Measurements from ENCODE around the gene ALOX15B. TPM values are rescaled to one million over a fixed set of nuclear protein-coding genes. Genes with fewer than 3 reads are reported as not detected.
A peak's percentile ranks its signal among the peaks of the same experiment; 100 is the strongest.

The ALOX15B gene
- total RNA-seq, 1 donor from 2014 or later: not detected

- H3K36me3 Mint-ChIP-seq (ENCODE audit: low read depth): no peaks in the 10 kb centered on the region
- H3K27ac Mint-ChIP-seq: no peak overlapping the region
- TF ChIP-seq CTCF (IDR thresholded peaks at IDR 0.05): no peak
- ChIA-PET POLR2A (no interaction called here), CTCF (interaction anchor here (0.9 kb wide), 1 partner anchor 63 kb away, joined by 4 read pairs; no protein-coding TSS in a partner anchor)
- H3K4me3 Mint-ChIP-seq: no peak overlapping the region
- H3K9me3 Mint-ChIP-seq: no peaks in the 10 kb centered on the region
- ATAC-seq (ENCODE audit: low read depth) (no peak), DNase-seq (no peak)
- H3K4me1 Mint-ChIP-seq: peaks cover 11% of the 10 kb centered on the region
- H3K27me3 Mint-ChIP-seq: peaks cover 8% of the 10 kb centered on the region
- intact Hi-C loops (cut with micrococcal nuclease): loop anchor here (5.0 kb wide), 1 partner anchor 48 kb away; no protein-coding TSS in a partner anchor
Observed at GRCh38 chr17:7993972-7994589, 44.8 kb upstream of the ALOX15B start.

- intact Hi-C loops (cut with micrococcal nuclease): no loop called here
- Mint-ChIP-seq H3K4me1 (peaks cover 2% of the 10 kb centered on the region), H3K9me3 (no peaks in the 10 kb centered on the region), H3K36me3 (ENCODE audit: low read depth) (no peaks in the 10 kb centered on the region), H3K4me3 (no peak overlapping the region), H3K27me3 (peaks cover 8% of the 10 kb centered on the region), H3K27ac (no peak overlapping the region)
- no peak for TF ChIP-seq CTCF (IDR thresholded peaks at IDR 0.05)
- POLR2A ChIA-PET: no interaction called here
- no peak for DNase-seq
- CTCF ChIA-PET: no interaction called here
- ATAC-seq (ENCODE audit: low read depth): no peak
Observed at GRCh38 chr17:7995724-7996123, 43.1 kb upstream of the ALOX15B start.

GRCh38 chr17:7997186-7997585 lies 41.7 kb upstream of the ALOX15B start:
- ChIA-PET CTCF (interaction anchor here (0.7 kb wide), 1 partner anchor 140 kb away, joined by 3 read pairs; the partner anchor contains the start of gene NAA38), POLR2A (interaction anchor here (0.7 to 1.2 kb wide), 2 partner anchors 81 to 93 kb away, joined by 3 to 4 read pairs; partner anchors contain the start of gene RNF227)
- Mint-ChIP-seq H3K4me1 (peaks cover 5% of the 10 kb centered on the region), H3K36me3 (ENCODE audit: low read depth) (no peaks in the 10 kb centered on the region), H3K27ac (no peak overlapping the region), H3K27me3 (peaks cover 13% of the 10 kb centered on the region), H3K4me3 (no peak overlapping the region), H3K9me3 (no peaks in the 10 kb centered on the region)
- intact Hi-C loops (cut with micrococcal nuclease): no loop called here
- no peak for TF ChIP-seq CTCF (IDR thresholded peaks at IDR 0.05)
- DNase-seq (no peak), ATAC-seq (ENCODE audit: low read depth) (no peak)

- CTCF ChIA-PET: interaction anchor here (0.6 to 2.5 kb wide), 3 partner anchors 12 to 58 kb away, joined by 3 to 15 read pairs (median 4); no protein-coding TSS in a partner anchor
- no peak for TF ChIP-seq CTCF (IDR thresholded peaks at IDR 0.05)
- no peak for DNase-seq
- POLR2A ChIA-PET: interaction anchor here (0.8 to 1.2 kb wide), 2 partner anchors 86 to 316 kb away, joined by 3 to 4 read pairs; partner anchors contain the start of gene RNF227
- Mint-ChIP-seq H3K4me1 (peaks cover 7% of the 10 kb centered on the region), H3K36me3 (ENCODE audit: low read depth) (no peaks in the 10 kb centered on the region), H3K9me3 (no peaks in the 10 kb centered on the region), H3K27ac (no peak within 1 kb of the TSS), H3K27me3 (peaks cover 31% of the 10 kb centered on the region), H3K4me3 (peak within 1 kb of the TSS; percentile 83)
- intact Hi-C loops (cut with micrococcal nuclease): no loop called here
- ATAC-seq (ENCODE audit: low read depth): peak; percentile 61
Observed at GRCh38 chr17:8001976-8002720, 36.7 kb upstream of the ALOX15B start, which contains the start of gene GUCY2D. Gene GUCY2D, plus strand, starts transcription at chr17:8002615. Its CDS starts 433 bp downstream, at chr17:8003048.
